Activated CD8-positive, alpha-beta memory T cell treated with anti-CD3 and anti-CD28 coated beads for 48 hours (primary cell): ENCODE data around the gene PSME4.

Experiments
- DNase-seq, 3 experiments: peaks; one replicate each; pipeline ENCODE4 v3.0.0-alpha.2; 2020; ENCODE audit warnings: low read depth in 2 of 3, low spot score in 2 of 3

Gene PSME4, protein sequence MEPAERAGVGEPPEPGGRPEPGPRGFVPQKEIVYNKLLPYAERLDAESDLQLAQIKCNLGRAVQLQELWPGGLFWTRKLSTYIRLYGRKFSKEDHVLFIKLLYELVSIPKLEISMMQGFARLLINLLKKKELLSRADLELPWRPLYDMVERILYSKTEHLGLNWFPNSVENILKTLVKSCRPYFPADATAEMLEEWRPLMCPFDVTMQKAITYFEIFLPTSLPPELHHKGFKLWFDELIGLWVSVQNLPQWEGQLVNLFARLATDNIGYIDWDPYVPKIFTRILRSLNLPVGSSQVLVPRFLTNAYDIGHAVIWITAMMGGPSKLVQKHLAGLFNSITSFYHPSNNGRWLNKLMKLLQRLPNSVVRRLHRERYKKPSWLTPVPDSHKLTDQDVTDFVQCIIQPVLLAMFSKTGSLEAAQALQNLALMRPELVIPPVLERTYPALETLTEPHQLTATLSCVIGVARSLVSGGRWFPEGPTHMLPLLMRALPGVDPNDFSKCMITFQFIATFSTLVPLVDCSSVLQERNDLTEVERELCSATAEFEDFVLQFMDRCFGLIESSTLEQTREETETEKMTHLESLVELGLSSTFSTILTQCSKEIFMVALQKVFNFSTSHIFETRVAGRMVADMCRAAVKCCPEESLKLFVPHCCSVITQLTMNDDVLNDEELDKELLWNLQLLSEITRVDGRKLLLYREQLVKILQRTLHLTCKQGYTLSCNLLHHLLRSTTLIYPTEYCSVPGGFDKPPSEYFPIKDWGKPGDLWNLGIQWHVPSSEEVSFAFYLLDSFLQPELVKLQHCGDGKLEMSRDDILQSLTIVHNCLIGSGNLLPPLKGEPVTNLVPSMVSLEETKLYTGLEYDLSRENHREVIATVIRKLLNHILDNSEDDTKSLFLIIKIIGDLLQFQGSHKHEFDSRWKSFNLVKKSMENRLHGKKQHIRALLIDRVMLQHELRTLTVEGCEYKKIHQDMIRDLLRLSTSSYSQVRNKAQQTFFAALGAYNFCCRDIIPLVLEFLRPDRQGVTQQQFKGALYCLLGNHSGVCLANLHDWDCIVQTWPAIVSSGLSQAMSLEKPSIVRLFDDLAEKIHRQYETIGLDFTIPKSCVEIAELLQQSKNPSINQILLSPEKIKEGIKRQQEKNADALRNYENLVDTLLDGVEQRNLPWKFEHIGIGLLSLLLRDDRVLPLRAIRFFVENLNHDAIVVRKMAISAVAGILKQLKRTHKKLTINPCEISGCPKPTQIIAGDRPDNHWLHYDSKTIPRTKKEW (N-terminal part only)

DNA sequence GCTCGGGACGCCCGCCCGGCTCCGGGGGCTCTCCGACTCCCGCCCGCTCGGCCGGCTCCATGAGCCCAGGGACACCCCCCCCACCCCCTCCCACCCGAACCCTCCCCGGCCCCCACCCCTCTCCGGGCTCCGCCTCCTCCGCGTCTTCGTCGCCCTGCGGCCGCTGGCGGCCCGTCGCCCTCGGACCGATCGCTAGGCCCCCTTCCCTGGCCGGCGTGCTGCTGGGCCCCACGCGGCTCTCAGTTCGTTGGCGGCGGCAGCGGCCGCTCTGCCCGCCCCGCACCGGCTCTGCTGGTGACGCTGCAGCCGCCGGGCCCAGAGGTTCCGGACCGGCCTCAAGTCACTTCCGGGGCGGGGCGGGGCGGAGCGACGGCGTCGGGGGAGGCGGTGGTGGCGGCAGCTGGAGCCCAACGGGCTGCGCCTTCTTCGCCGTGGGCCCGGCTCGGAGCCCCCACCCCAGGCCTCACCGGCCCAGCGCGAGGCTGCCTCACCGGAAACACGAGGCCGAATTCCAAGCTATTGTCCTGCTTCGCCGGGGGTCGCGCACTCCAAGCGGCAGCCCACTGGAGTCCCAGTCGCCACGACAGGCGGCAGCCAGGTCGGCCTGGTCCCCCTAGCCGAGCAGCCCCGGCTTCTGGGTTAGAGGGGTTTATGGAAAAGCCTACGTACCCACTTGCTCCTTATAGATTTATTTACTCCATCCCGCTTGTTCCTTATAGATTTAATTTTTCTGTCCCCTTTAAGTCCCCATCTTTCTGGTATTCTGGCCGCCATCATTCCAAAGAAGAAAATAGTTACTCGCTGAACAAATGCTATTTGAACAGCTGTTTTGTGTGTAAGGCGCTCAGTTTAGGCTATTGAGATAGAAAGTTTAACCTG, at the start of gene PSME4:
TSS of gene PSME4 (minus strand) at position 270 of the 879 bp plus-strand sequence. CDS start at position 61, 209 bp downstream.
- peak; percentile 80 to 94 (median 88) for DNase-seq

DNA sequence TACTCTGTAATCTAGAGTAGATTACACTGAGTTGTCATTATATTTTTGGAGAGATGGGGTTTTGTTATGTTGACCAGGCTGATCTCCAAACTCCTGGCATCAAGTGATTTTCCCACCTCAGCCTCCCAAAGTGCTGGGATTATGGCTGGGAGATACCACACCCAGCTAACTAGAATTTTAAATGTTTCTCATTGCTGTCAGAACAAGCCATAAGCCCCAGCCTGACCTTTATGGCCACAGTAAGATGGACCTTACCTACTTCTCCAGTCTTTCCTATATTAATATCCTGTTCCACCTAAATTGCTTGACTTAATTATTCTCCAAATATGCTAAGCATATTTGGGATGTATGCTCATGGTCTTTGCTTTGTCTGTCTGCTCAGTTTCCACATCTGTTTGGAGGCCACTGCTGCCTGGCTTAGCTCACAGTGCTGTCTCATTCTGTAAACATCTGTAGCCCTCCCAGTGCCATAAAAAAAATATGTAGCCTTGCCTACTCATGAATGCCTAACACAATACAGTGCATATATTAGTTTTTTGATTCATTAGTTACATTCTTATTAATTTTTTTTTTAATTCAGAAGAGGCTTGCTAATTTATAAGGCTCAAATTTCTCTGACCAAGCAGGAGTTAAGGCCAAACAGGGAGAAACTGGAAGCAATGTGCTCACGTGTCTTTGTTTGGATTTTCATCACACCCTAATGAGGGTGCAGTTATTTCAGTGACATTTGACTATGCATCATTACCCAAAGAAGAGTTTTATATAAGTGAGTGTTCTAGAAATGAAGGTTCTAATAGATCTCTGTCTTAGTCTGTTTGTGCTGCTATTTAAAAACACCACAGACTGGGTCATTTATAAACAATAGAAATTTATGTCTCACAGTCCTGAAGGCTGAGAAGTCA, 45.3 kb upstream of the PSME4 start:
- DNase-seq = no peak

DNA sequence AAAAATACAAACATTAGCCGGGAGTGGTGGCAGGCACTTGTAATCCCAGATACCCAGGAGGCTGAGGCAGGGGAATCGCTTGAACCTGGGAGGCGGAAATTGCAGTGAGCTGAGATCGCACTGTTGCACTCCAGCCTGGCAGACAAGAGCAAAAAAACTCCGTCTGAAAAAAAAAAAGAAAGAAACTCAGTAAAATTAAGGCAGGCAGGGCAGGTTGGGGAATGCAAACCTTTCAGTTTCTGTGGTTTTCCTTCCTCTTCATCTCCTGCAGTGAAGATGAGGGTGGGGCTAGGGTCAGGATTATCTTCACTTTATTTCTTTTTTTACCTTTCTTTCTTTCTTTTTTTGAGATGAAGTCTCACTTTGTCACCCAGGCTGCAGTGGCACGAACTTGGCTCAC, 43.2 kb upstream of the PSME4 start:
- DNase-seq = no peak

DNA sequence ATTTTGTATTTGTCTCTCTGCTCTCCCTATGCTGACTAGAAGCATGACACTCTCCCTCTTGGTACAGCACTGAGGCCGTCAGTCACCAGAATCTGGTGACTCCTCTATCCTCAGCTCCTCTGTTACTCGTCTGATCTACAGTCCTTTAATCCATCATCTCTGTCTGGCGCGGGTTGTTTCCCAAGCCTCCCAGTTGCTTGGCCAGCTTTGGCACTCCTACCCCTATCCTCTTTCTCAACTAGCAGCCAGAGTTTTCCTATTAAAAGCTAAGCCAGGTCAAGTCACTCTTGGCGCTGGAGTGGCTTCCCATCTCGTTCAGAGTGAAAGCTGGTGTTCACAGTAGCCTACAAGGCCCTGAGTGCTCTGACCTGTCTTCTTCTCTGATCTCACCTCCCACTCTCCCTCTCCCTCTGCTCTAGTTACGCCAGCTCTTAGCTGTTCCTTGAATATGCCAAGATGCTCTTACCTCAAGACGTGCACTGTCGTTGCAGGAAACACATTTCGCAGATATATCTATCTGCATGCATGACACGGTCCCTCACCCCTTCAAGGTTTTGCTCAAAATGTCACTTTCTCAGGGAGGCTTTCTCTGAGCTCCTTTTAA, 41.8 kb upstream of the PSME4 start:
- DNase-seq = no peak

DNA sequence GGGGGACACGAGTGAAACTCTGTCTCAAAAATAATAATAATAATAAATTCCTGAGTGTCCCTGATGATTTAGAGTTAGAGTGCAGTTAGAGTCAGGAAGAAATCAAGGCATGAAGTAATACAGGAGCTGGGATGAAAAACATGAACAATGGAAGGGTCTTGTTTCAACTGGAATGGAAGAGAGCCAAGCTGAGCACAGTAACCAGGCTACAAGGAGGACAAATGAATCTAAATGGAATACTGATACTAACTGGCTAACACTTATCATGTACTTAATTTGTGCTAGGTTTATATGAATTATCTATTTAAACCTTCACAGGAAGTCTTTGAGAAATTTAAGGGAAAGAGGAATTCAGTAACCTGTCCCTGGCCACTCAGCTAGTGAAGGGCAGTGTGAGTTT, 38.8 kb upstream of the PSME4 start:
- no peak for DNase-seq

DNA sequence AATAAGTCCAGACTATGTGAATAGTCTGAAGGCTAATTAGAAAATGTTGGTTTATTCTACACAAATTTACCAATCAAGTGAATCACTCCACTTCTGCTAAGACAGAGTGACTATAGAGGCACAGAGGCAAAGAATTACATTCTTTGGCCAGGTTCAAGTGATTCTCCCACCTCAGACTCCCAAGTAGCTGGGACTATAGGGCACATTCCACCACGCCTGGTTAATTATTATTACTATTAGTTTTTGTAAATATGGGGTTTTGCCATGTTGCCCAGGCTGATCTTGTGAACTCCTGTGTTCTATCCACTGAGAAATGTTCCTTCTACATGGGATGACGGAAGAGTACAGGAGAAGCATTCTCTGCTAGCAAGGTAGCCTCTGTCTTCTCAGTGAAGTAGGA, 37.6 kb upstream of the PSME4 start:
- no peak for DNase-seq

DNA sequence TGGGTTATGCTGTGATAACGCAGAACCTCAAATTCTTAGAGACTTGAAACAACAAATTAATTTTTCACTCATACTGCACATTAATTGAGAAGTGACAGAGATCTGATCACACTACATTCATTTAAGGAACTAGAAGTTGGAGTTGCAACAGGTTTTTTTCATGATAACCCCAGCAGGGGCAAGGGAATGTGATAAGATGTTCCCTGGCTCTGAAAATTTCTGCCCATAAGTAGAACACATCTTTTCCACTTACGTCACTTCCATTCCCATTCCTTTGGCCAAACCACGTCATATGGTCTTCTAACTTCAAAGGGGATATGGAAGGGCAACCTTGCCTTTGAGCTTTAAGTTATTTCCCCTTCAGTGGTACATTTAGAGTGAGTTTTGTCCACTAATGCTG, 29.7 kb upstream of the PSME4 start:
- no peak for DNase-seq

DNA sequence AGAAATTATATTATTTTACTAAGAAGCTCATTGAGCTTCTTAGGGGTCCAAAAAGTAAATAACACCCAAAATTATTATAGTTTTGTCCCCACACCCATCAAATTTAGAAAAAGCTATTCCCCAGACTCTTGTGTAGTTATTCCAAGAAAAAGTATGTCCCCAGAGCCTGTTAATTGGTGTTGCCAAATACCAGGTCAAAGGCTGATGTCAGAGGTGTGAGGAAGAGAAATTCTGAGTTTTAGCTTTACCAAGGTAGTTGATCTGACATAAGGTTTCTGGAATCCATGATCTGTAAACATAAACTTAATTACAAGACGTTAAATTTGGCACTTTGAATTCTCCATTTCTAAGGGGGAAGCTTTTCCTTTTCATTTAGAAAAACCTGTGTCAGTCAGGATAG, 29.3 kb upstream of the PSME4 start:
- DNase-seq = no peak

DNA sequence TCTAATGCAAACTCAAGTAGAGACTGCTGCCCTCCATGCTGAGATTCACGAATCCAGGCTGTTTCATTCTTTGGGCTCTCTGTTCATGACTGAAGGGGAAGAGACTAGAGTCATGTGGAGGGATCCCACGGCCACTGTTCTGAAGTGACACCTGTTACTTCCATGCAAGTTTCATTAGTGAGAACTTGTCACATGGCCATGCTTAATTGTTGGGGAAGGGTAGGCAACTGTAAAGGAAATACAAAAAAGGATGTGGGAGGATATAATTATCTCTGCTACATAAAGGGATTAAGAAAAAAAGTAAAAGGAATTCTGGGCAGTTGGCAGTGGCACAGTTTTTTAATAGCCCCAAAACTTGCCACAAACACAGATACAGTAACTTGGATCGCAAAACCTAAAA, 28.0 kb upstream of the PSME4 start:
- no peak for DNase-seq

DNA sequence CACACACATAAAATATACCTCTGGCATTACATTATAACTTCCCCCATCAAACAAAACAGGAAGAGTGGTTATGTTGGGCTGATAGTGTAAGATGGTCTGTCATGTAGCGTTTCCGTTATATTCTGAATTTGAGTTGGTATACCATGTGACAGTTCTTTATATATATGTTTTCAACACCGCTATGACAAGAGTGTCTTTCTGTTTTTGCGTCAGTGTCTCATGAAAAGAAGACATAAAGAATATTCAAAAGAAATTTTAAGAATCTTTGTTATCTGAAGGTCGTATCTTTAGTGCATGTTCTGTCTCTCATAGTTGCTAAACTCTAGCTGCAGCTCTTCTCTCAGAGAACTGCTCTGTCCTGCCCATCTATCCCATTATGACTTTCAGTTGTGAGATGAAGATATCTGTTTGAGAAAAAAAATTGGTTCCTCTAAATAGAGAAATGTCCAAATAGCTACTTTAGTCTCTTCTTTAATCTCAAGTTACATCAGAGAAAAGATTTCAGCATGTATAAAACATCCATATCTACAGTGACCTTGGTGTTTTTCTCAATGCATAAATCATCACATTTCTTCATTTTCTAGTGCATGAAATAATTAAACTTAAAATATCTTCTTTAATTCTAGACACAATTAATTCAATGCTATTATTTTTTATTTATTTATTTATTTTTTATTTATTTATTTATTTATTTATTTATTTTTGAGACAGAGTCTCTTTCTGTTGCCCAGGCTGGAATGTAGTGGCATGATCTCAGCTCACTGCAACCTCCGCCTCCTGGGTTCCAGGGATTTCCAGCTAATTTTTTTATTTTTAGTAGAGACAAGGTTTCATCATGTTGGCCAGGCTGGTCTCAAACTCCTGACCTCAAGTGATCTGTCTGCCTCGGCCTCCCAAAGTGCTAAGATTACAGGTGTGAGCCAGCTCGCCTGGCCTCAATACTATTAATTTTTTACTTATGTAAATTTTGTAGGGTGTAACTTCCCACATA, 24.3 kb upstream of the PSME4 start:
- no peak for DNase-seq

DNA sequence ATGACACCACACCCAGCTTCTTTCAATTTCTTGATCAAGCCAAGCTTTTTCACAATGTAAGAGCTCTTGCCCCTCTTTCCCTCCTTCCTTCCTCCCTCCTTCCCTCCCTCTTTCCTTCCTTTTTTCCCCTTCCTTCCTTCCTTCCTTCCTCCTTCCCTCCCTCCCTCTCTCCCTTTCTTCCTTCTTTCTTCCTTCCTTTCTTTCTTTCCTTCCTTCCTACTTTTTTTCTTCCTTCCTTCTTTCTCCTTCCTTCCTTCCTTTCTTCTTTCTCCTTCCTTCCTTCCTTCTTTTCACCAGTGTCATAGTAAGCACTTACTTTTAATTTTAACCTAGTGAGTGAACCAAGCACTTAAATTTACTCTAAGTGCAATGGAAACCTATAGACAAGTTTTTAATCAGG, 21.2 kb upstream of the PSME4 start:
- no peak for DNase-seq

DNA sequence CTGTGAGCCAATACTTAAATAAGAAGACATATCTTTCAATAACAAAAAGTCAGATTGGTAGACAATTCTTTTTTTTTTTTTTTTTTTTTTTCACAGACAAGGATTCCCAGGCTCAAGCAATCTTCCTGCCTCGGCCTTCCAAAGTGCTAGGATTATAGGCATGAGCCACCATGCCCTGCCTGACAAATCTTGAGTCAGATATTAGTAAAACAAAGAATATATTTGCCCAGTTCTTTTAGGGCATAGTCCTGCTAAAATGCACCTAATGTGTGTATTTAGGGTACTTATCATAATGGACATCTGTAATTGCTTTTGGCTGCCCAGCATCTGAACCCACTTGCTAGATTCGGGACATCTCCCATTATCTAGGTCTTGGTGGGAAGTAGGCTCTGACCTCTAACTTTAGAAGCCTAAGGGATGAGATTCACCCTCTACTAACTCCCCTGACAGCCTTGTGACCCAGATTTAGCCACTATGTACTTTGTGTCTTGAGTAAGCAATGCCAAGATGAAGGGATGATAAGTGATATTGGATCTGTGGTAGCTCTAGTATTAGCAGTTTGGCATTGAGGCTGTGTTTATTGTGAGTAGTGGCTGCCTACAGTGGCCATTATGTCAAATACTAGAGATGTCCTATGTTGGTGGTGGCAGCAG, 18.5 kb upstream of the PSME4 start:
- DNase-seq = no peak

DNA sequence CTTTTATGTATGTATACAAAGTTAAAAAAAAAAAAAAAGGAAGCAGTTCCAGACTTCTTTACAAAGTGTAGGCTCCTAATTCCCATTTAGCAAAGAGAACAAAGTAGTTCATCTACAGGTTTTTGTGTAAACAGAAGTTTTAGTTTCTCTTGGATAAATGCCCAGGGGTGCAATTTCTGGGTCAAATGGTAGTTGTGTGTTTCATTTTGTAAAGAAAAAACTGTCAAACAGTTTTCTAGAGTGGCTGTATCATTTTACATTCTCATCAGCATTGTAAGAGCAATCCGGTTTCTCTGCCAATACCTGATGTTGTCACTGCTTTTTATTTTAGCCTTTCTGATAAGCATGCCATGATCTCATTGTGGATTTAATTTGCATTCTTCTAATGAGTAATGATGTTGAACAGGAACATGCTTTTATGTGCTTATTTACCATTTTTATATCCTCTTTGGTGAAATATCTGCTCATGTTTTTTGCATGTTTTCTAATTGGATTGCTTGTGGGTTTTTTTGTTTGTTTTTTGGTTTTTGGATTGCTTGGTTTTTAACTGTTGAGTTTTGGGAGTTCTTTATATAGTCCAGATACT, 16.6 kb upstream of the PSME4 start:
- no peak for DNase-seq

DNA sequence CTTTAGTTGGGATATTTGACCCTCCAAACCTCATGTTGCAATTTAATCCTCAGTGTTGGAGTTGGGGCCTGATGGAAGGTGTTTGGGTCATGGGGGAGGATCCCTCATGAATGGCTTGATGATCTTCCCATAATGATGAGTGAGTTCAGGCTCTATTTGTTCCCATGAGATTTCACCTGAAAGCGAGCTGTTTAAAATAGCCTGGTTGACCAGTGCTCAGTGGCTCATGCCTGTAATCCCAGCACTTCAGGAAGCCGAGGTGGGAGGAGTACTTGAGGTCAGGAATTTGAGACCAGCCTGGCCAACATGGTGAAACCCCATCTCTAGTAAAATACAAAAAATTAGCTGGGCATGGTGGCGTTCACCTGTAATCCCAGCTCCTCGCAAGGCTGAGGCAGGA, 14.9 kb upstream of the PSME4 start:
- no peak for DNase-seq

DNA sequence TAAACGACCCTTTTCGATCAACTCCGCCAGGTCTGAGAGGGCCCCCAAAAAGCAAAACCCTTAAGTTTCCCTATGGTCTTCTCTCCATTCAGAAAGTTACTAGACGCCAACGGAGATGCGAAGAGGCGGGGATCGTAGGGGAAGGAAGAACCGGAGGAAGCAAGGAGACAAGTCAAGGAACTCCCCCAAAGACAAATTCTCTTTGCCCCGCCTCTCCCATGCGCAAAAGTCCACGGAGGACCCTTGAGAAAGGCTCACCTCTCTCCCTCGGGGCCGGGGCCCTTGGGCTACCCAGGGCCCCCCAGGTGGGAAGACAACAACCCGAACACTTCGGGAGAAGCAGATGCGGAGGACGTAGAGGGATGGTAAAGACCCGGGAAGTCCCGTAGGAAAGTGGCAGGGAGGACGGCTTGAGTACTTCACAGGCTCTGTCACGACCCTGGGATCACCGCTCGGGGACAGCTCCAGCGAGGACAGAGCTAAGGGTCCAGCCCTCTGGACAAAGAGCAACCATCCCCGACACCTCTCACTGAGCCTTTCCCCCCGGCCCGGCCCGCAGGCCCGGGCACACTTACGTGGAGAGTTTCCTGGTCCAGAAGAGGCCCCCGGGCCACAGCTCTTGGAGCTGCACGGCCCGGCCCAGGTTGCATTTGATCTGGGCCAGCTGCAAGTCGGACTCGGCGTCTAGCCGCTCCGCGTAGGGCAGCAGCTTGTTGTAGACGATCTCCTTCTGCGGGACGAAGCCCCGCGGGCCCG, 647 bp downstream of the PSME4 start:
- peak in 1 of 3 experiments; percentile 15 for DNase-seq

DNA sequence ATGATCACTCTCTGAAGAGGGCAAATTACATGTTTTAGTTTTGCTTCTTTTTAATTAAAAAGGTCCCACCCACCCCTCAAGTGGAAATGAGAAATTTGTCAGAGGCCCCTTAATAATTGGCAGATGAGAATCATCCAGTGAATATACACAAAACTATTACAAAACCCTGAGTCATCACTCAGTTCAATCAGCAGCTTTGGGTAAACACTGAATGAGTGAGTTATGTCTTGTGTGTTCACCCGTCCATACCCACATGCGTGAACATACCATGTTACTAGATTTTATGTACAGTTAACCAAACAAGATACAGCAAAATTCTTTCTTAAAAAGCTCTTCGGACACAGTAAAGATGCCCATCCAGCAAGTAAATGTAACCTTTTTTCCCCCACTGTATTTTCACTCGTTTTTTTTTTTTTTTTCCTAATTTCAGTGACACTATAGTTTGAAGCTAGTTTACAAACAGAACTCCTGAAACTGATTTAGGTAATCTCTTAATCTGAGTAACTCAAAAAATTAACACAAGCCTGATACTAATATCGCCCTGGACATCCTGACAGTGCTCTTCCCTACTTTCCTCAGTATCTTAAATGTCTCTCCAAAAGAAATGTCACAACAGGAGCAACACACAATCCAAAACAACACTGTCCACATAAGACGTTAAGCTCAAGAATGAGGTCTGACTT, 1.4 kb downstream of the PSME4 start:
- no peak for DNase-seq
